Mucosa of rectum (tissue), 2 donors: ENCODE data around the gene PSAP.

Experiments
- H3K27ac ChIP-seq, 2 donors: one replicate each; pipeline ENCODE4 v1.7.0; 2013; ENCODE audit warnings: inconsistent platforms in 2 of 2, low read depth in 2 of 2, low read length in 2 of 2
- H3K27me3 ChIP-seq, 2 donors: one replicate each; pipeline ENCODE4 v1.7.0; 2013; ENCODE audit warnings: low read length in 2 of 2; ENCODE audit not compliant: control insufficient read depth in 2 of 2, insufficient read depth in 2 of 2
- H3K36me3 ChIP-seq, 2 donors: one replicate each; pipeline ENCODE4 v1.7.0; 2013; ENCODE audit warnings: low read length in 2 of 2; ENCODE audit not compliant: control insufficient read depth in 2 of 2, insufficient read depth in 2 of 2
- H3K4me1 ChIP-seq, 2 donors: one replicate each; pipeline ENCODE4 v1.7.0; 2013; ENCODE audit warnings: low read length in 2 of 2, mild to moderate bottlenecking in 1 of 2; ENCODE audit not compliant: control insufficient read depth in 2 of 2, insufficient read depth in 2 of 2
- H3K4me3 ChIP-seq, 2 donors: one replicate each; pipeline ENCODE4 v1.7.0; 2013; ENCODE audit warnings: low read length in 2 of 2
- H3K9ac ChIP-seq, 2 donors: one replicate each; pipeline ENCODE4 v1.7.0; 2013; ENCODE audit warnings: low read length in 2 of 2, low read depth in 1 of 2, mild to moderate bottlenecking in 1 of 2
- H3K9me3 ChIP-seq, 2 donors: one replicate each; pipeline ENCODE4 v1.7.0; 2013; ENCODE audit warnings: low read length in 2 of 2; ENCODE audit not compliant: control insufficient read depth in 2 of 2
- donor health status: healthy.
- donor health status: Normal muscosa, but diverticular disease.

PSAP gene

GRCh38 chr10:71783917-71784678 lies 67.0 kb downstream of the PSAP start:
- Histone ChIP-seq H3K9ac (no peak overlapping the region), H3K9me3 (no peaks in the 10 kb centered on the region), H3K36me3 (no peaks in the 10 kb centered on the region), H3K4me1 (no peaks in the 10 kb centered on the region), H3K4me3 (no peak overlapping the region), H3K27ac (no peak overlapping the region), H3K27me3 (no peaks in the 10 kb centered on the region)

GRCh38 chr10:71782917-71783490 lies 68.0 kb downstream of the PSAP start:
- H3K27ac ChIP-seq: no peak overlapping the region
- no peaks in the 10 kb centered on the region for H3K9me3 ChIP-seq
- no peaks in the 10 kb centered on the region for H3K27me3 ChIP-seq
- H3K36me3 ChIP-seq: no peaks in the 10 kb centered on the region
- no peak overlapping the region for H3K9ac ChIP-seq
- H3K4me1 ChIP-seq: no peaks in the 10 kb centered on the region
- H3K4me3 ChIP-seq: no peak overlapping the region

- Histone ChIP-seq H3K36me3 (no peaks in the 10 kb centered on the region), H3K9me3 (no peaks in the 10 kb centered on the region), H3K27ac (no peak overlapping the region), H3K4me1 (no peaks in the 10 kb centered on the region), H3K9ac (no peak overlapping the region), H3K27me3 (no peaks in the 10 kb centered on the region), H3K4me3 (no peak overlapping the region)
These were observed 68.7 kb downstream of the PSAP start for GRCh38 chr10:71782221-71782916.

DNA sequence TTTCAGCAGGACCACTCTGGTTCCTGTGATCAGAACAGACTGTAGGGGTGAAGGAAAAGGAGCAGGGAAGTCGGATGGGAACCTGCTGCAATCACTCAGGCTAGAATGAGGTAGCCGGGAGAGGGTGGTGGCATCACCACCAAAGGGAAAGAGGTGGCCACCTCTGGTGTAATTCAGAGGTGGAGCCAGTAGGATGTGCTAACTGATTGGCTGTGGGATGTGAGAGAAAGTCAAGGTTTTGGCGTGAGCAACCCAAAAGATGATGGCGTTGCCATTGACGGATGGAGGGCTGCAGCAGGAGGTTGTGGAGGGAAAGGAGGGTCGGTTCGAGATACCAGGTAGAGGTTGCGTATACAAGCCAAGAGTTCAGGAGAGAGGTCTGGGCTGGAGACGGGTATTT lies 70.3 kb downstream of the PSAP start:
- Histone ChIP-seq H3K36me3 (no peaks in the 10 kb centered on the region), H3K9ac (no peak overlapping the region), H3K9me3 (no peaks in the 10 kb centered on the region), H3K4me3 (no peak overlapping the region), H3K27me3 (no peaks in the 10 kb centered on the region), H3K4me1 (peaks cover 4 to 5% of the 10 kb centered on the region in 2 donors), H3K27ac (no peak overlapping the region)

GRCh38 chr10:71780156-71780555 lies 70.9 kb downstream of the PSAP start:
- Histone ChIP-seq H3K27ac (no peak overlapping the region), H3K9me3 (no peaks in the 10 kb centered on the region), H3K36me3 (no peaks in the 10 kb centered on the region), H3K4me3 (no peak overlapping the region), H3K9ac (no peak overlapping the region), H3K4me1 (peaks cover 5 to 7% of the 10 kb centered on the region in 2 donors), H3K27me3 (no peaks in the 10 kb centered on the region)

- Histone ChIP-seq H3K4me3 (no peak overlapping the region), H3K9me3 (no peaks in the 10 kb centered on the region), H3K9ac (no peak overlapping the region), H3K27ac (no peak overlapping the region), H3K4me1 (peaks cover 5 to 7% of the 10 kb centered on the region in 2 donors), H3K36me3 (no peaks in the 10 kb centered on the region), H3K27me3 (no peaks in the 10 kb centered on the region)
These were observed 71.4 kb downstream of the PSAP start for GRCh38 chr10:71779641-71780040.

DNA sequence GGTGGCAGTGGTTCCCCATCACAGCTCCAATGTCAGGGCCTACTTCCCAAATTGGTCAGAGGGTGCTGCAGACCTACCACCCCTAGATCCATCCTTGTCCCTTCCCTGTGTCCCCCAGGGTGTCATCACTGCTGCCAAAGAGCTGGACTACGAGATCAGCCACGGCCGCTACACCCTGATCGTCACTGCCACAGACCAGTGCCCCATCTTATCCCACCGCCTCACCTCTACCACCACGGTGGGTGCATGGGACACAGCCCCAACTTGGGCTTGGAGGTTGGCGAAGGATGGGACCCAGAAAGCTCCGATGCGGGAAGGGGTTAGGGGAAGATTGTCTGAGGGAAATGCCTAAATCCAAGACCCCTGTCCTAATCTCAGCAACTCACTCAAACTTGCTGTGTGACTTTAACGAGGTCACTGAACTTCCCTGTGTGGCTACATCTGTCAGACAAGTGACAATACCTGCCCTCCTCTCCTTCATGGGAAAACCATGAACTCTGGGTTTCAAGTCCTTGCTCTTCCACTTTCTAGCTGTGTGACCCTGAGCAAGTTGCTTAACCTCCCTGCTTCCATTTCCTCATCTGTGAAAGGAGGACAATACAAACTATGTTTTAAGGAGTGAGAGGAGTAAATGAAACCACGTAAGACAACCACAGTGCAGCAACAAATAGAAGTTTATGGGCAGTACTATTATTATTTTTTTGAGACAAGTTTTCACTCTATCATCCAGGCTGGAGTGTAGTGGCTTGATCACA lies 72.8 kb downstream of the PSAP start:
- Histone ChIP-seq H3K9me3 (no peaks in the 10 kb centered on the region), H3K36me3 (no peaks in the 10 kb centered on the region), H3K27ac (no peak overlapping the region), H3K4me1 (peaks cover 14 to 16% of the 10 kb centered on the region in 2 donors), H3K27me3 (no peaks in the 10 kb centered on the region), H3K4me3 (no peak overlapping the region), H3K9ac (no peak overlapping the region)

DNA sequence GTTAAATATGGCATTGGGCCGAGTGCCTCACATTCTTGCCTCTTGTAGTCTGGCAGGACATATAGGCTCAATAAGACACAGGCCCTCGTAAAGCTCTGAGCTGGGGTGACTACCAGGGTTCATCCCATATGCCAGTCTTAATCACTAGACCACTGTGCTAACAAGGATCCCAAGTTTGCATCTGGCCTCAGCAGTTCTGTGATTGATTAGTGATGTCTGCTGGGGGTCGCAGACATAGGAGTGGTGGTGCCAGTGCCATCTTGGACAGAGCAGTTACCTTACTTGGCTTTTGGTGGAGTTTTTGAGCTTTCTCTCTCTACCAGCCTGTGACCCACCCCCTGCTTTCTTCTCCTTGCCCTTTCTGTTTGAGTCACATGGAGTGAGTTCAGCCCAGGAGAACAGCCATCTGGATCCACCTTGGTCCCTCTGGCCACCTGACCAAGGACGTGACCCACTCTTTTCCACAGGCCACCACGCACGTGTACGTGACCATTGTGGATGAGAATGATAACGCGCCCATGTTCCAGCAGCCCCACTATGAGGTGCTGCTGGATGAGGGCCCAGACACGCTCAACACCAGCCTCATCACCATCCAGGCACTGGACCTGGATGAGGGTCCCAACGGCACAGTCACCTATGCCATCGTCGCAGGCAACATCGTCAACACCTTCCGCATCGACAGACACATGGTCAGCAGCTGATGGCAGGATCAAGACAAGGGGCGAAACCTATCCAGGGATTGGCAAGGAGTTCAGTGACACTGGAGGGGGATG lies 73.7 kb downstream of the PSAP start:
- H3K27ac ChIP-seq: no peak overlapping the region
- no peaks in the 10 kb centered on the region for H3K9me3 ChIP-seq
- H3K4me1 ChIP-seq: peaks cover 22% of the 10 kb centered on the region in 2 donors
- H3K36me3 ChIP-seq: no peaks in the 10 kb centered on the region
- H3K27me3 ChIP-seq: no peaks in the 10 kb centered on the region
- H3K9ac ChIP-seq: no peak overlapping the region
- H3K4me3 ChIP-seq: no peak overlapping the region

- peaks cover 31% of the 10 kb centered on the region in 2 donors for H3K4me1 ChIP-seq
- H3K4me3 ChIP-seq: no peak overlapping the region
- no peak overlapping the region for H3K27ac ChIP-seq
These were observed 74.5 kb downstream of the PSAP start for GRCh38 chr10:71776481-71776925.

More at GRCh38 chr10:71776481-71776925, 74.5 kb downstream of the PSAP start:
- H3K9me3 ChIP-seq: no peaks in the 10 kb centered on the region
- H3K9ac ChIP-seq: no peak overlapping the region
- no peaks in the 10 kb centered on the region for H3K27me3 ChIP-seq
- H3K36me3 ChIP-seq: no peaks in the 10 kb centered on the region
